NCI-H345 (cell line): Measurements from ENCODE around the gene NLRC3.

Source experiments
- DNase-seq: peaks from one replicate; lab custom pipeline; 2025; lab: John Stamatoyannopoulos, UW

The NLRC3 gene

DNA sequence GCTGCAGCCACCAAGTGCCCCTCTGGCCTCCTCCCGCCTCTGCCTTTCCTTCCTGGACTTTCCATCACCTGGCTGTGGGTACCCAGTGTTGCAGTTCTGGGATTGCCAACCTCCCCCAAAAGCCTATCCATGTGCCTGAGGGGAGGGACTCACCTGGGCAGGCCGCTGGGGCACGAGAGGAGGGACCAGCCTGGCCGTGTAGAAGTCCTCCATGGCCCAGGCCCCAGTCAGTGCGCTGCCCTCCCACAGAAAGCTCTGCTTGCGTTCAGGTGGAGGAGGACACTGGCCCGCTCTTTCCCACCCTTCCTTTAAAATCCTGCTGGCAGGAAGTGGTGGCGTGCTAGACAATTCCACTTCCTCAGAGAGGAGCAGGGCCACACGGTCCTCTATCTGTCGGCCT lies 20.0 kb upstream of the NLRC3 start:
- no peak for DNase-seq

DNA sequence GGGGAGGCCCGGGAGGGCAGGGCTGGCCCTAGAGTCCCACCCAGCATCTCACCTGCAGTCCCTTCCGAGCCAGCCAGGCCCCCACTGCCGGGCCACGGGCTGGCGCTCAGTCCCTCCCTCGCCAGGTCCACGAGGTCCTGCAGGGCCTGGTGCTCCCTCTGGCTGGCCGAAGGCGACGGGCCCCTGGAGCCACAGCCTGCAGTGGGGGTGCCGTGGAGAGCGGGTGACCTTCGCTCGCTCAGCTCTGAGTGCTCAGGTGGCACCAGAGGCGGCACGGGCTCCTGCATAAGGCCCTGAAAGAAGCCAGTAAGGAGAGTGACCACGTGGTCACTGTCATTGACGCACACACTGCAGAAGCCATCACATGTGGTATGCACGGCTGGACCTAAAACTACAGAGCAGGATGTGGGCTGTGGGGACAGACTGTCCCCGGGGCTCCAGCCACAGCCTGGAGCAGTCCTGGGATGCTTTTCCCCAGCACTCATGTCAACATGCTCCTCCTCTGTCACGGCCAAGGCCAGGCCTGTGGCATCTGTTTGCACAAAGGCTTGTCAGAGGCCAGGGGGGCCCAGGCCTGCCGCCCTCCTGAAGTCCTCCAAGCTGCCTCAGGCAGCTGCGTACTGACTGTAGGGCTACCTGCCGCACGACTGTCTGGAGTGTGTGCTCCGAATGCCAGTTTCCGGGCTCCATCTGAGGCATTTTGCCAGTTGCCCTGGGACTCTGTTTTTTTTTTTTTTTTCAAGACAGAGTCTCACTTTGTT lies 19.1 kb upstream of the NLRC3 start:
- no peak for DNase-seq

DNA sequence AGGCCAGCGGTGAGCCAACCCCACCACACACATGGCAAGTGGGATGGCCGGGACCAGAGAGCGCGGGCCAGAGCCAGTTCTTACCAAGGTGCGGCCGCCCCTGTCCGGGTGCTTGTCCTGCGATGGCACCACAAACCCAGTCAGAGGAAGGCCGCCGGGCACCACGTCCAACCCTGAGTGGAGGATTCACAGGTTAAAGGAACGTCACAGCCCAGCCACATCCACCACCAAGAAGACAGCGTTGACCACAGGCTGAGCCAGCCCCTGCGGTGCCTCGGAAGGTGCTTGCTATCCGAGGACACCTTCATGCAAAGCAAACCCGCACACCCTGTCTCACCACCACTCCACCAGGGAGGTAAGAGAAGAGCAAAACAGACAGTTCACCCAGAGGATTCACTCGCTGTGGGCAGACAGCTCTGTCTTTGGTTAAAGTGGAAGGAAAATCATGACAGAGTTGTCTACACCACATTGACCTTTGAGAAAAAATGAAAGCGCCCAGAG lies 18.4 kb upstream of the NLRC3 start:
- DNase-seq = no peak

DNA sequence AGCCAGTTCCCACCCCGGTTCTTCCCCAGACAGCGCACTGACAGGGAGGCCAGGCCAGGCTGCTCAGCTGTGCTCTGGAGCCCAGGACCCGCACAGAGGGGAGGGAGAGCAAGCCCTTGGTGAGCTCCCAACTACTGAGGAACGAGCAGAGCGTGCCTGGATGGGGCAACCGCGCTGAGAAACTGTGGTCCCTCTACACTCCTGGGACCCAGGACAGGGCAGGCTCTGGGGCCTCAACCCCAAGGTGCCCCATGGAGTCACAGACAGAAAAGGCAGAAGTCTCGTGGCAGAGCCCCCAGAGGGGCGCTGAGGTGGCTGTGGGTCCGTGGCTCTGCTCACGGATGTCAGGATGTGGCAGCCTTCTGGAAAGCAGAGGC lies 17.9 kb upstream of the NLRC3 start:
- DNase-seq = no peak

DNA sequence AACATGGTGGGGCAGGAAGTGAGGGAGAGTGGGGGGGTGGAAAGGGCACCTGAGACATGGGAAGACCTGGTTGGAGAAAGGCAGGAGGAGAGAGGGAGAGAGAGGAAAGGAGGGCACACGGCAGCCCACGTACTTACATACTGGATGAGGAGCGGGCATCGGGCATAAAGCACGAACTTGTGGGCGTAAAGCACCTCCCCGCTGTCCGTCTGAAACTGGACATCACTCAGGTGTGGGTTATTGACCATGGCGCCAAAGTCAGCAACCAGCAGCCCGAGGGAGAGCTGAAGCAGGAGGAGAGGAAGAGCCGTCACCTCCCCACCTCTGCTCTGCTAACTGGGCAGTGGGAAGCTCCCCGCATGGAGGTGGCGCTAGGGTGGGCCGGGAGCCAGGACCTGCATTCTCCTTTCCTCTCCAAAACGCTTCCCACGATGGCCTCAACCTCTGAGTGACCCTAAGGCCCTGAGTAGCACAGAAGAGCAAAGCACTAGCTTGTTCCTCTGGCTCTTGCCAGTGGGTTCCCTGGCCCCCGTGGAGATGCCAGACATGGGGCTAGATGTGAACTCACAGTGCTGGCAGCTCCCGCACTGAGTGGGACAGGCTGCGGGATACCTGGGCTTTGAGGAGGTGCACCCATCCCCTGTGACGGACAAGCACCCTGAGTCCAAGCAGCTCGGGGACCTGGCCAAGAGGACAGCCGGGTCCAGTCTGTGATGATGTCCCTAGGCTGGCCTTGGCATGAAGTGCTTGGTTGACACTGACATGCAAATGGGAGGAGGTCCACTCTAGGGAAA lies 17.3 kb upstream of the NLRC3 start:
- no peak for DNase-seq

- DNase-seq = no peak
These were observed 15.4 kb upstream of the NLRC3 start for GRCh38 chr16:3592559-3592958.

GRCh38 chr16:3591991-3592390 lies 14.8 kb upstream of the NLRC3 start:
- DNase-seq = no peak

DNA sequence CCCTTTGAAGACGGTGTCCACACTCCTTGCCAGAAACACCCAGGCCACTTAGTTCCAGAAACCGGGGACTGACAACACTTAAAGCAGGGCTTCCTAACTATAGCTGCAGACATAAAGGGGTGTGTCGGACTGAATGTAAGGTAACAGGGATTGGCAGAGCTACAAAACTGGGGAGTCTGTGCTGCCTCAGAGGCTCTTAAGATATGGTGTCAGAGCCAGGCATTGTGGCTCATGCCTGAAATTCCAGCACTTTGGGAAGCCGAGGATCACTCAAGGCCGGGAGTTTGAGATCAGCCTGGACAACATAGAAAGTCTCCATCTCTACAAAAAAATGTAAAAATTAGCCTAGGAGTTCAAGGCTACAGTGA lies 14.2 kb upstream of the NLRC3 start:
- DNase-seq = no peak

DNA sequence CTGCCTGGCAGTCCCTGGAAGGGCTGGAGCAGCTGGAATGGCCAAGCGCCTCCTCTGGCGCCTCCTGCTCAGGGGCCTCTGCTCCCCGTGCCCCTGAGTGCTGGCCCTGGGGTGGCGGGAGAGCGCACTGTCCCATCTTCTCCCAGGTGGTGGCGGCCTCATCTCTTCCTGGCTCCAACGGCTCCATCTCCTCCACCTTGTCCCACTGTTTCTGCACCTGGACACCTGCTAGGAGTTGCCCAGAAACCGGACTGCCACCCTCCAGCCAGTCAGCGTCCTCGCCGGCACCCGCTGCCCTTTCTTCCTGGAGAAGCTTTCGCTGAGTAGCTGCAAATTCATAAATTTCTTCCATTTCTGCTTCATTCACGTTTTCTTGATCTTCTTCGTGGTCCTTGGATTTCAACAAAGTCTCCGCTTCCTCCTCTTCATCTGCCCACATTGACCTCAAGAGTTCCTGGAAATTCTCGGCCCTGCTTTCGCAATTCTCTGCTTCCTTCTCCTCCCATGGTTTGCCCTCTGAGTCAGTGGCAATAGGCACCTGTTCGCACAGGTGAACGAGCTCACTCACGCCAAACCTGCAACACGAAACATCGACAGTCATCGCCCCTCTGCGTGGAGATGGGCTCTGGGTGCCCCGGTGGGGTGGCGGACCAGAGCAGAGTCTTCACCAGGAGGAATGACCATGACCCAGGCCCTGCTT lies 13.7 kb upstream of the NLRC3 start:
- DNase-seq = no peak

DNA sequence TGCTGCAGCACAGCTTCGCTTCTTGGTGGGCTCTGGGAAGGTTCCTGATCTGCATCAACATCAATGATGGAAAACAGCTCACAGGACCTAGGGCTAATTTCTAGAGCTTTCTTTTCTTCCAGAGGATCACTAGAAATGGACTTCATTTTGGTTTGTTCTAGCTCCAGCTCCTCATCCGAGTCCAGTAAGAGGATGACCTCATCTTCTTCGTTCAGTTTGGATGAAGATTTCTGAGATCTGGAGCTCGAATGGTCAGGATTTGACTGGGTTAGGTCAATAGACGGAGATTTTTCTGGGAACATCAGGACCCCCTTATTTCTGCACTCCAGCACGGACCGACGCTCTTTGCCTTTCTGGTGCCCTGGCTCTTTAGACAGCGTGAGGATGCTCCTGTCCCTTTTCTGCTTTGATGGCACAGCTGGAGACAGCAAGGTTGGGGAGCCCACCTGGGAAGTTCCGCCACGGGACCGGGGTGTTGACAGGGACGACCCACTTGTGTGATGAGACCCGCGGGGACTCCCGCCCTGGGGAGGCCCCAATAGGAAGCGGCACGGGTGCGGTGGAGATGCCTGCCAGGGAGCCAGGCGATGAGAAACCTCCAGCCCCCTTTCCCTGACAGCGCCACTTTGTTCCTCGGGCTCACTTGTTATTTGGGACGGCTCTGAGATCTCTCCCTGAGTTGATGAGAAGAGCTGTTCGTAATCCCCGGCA lies 12.9 kb upstream of the NLRC3 start:
- DNase-seq = no peak

- no peak for DNase-seq
These were observed 12.3 kb upstream of the NLRC3 start for GRCh38 chr16:3589441-3589921.

DNA sequence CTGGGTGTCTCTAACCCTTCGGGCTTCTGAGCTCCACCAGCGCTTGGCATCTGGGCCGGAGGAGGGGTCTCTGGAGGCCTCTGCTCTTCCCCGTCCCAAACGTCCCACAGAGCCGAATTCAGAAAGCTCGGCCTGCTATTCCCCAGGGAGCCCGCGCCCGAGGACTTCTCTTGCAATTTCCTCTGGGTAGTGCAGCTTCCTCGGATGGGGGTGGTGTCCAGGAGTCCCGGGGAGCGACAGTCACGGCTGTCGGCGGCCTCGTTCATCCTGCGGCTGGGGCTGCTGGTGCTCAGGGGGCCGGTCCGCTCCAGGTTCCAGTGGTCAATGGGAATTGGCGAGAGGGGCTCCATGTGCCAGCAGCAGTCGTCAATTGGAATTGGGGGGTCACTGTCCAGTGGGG lies 11.8 kb upstream of the NLRC3 start:
- no peak for DNase-seq

DNA sequence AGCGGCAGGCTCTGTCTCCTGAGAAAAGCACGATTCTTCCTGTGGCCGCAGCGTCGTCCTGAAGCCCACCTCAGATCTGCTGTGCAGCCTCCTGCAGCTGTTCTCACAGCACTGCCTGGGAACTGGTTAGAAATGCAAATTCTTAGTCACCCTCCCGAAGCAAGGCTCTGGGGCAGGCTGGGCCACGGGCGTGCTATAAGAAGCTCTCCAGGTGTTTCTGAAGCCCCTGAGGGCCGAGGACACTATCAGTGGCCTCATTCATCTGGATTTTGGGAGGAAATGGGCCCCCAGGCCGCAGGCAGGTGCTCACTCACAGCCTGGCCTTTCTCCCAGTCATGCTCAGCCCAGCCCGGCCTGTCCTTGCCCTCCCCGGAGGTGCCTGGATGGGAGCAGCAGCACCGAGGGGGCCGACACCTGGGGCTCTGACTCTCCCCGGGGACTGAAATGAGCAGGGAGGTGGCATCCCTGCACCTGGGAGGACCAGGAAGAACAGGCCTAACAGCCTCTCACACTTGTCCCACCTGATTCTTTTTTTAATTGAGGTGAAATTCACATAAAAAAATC lies 10.4 kb upstream of the NLRC3 start:
- DNase-seq = no peak

GRCh38 chr16:3584412-3584811 lies 7.2 kb upstream of the NLRC3 start:
- no peak for DNase-seq

- no peak for DNase-seq
These were observed 6.3 kb upstream of the NLRC3 start for GRCh38 chr16:3583303-3584038.

DNA sequence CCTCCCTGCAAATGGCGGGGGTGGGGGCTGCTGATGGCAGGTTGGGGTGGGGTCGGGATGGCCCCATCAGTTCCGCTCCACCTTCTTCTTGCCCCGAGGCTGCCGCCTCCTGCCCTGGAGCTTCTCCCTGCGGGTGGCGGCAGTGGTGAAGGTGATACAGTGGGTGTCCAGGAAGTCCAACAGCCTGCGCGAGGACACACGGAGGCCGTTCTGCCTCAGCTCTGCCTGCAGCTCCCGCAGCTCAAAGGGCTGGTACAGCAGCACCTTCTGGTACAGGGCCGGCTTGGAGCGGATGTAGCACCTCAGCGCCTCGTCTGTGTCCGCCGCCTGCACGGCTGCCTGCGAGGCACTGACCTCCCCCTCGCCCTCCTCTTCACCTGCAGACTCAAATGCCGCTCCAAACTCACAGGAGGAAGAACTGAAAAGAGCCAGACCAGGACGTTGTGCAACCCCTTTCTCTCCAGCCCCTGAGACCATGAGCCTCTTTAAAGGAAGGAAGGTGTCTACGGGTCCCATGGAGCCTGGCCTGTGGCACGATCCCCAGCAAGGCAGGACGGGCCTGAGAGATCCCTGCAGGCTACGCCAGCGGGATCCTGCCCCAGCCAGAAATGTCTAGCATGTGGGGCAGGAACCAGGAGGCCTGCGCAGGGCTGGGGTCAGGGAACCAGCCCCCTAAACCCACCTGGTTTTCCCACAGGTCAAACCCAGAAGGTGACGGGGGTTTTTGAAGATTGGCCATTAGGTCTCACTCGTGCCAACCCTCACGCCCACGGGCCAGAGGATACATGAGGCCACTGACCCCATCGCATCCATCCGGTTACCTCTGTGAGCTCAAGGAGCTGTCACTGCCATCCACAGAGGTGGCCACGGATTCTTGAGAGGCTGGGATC lies 5.3 kb upstream of the NLRC3 start:
- no peak for DNase-seq

GRCh38 chr16:3581392-3581791 lies 4.2 kb upstream of the NLRC3 start:
- DNase-seq = no peak

- DNase-seq = no peak
These were observed 3.5 kb upstream of the NLRC3 start for GRCh38 chr16:3580686-3581085.

DNA sequence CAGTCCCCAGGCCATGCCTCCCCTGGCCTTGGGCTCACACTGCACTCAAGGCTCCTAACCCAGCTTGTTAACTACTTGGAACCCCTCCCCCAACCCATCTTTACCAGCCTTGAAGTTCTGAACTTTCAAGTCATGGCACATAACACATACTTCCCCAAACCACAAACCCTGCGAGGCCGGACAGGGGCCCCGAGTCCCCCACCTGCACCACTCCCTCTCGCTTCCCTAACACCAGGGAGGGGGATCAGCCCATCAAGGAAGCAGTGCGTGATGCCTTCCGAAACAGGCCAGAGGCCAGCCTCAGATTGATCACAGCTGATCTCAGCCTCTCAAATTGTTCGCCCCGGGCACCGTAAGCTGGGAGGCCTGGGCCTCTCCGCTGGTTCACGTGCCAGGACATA lies 3.0 kb upstream of the NLRC3 start:
- no peak for DNase-seq

- DNase-seq = no peak
These were observed 2.6 kb upstream of the NLRC3 start for GRCh38 chr16:3579776-3580175.
